Measurements from ENCODE around the gene HDAC10. TPM values are rescaled to one million over a fixed set of nuclear protein-coding genes. Genes with fewer than 3 reads are reported as not detected.

HDAC10 gene
- total RNA-seq, 1 donor from 2014 or later = 5.4 TPM

- Histone ChIP-seq H2AFZ (replicated peaks) (no peak overlapping the region), H3K9ac (no peak overlapping the region), H3K36me3 (no peaks in the 10 kb centered on the region), H3K4me3 (no peak overlapping the region), H3K4me2 (no peak overlapping the region), H4K20me1 (ENCODE audit: low read depth) (no peaks in the 10 kb centered on the region), H3K79me2 (ENCODE audit: low read depth) (peaks cover 9% of the 10 kb centered on the region), H3K9me3 (ENCODE audit: low read depth) (no peaks in the 10 kb centered on the region), H3F3A (ENCODE audit: low read depth) (no peaks in the 10 kb centered on the region), H3K27me3 (no peaks in the 10 kb centered on the region), H3K4me1 (no peaks in the 10 kb centered on the region), H3K27ac (no peak overlapping the region)
- no peak for TF ChIP-seq EZH2 (IDR thresholded peaks at IDR 0.05)
- no peak for TF ChIP-seq EZH2phosphoT487 (IDR thresholded peaks at IDR 0.05)
- TF ChIP-seq CTCF (IDR thresholded peaks at IDR 0.05) = no peak
- no peaks in the 10 kb centered on the region for H3K9me3 Mint-ChIP-seq
- no peak overlapping the region for H3K4me3 Mint-ChIP-seq
- no peak overlapping the region for H3K27ac Mint-ChIP-seq
- H3K27me3 Mint-ChIP-seq (ENCODE audit: insufficient read depth, low read depth) = peaks cover 6% of the 10 kb centered on the region
- no peak for DNase-seq (ENCODE audit: low spot score)
- H3K36me3 Mint-ChIP-seq = peaks cover 20% of the 10 kb centered on the region
- no peaks in the 10 kb centered on the region for H3K4me1 Mint-ChIP-seq
These were observed 32.7 kb downstream of the HDAC10 start for GRCh38 chr22:50218153-50218995.

- no peak overlapping the region for H3K4me3 ChIP-seq
- no peaks in the 10 kb centered on the region for H3K4me1 ChIP-seq
- no peak for DNase-seq (ENCODE audit: low spot score)
- no peak overlapping the region for H3K27ac ChIP-seq
- peaks cover 20% of the 10 kb centered on the region for H3K36me3 Mint-ChIP-seq
- H3K27ac Mint-ChIP-seq = no peak overlapping the region
- H2AFZ ChIP-seq (replicated peaks) = no peak overlapping the region
- no peaks in the 10 kb centered on the region for H3K27me3 ChIP-seq
- no peak for TF ChIP-seq EZH2 (IDR thresholded peaks at IDR 0.05)
- TF ChIP-seq CTCF (IDR thresholded peaks at IDR 0.05) = no peak
- no peak for TF ChIP-seq EZH2phosphoT487 (IDR thresholded peaks at IDR 0.05)
- H3F3A ChIP-seq (ENCODE audit: low read depth) = peaks cover 4% of the 10 kb centered on the region
- peaks cover 13% of the 10 kb centered on the region for H3K79me2 ChIP-seq (ENCODE audit: low read depth)
- peaks cover 2% of the 10 kb centered on the region for H3K27me3 Mint-ChIP-seq (ENCODE audit: insufficient read depth, low read depth)
- H3K36me3 ChIP-seq = no peaks in the 10 kb centered on the region
- no peak overlapping the region for H3K4me3 Mint-ChIP-seq
- no peaks in the 10 kb centered on the region for H3K9me3 ChIP-seq (ENCODE audit: low read depth)
- H3K4me2 ChIP-seq = no peak overlapping the region
- H3K4me1 Mint-ChIP-seq = no peaks in the 10 kb centered on the region
- no peaks in the 10 kb centered on the region for H4K20me1 ChIP-seq (ENCODE audit: low read depth)
- no peak overlapping the region for H3K9ac ChIP-seq
- no peaks in the 10 kb centered on the region for H3K9me3 Mint-ChIP-seq
These were observed 33.4 kb downstream of the HDAC10 start for GRCh38 chr22:50217543-50218152.

- H3K9ac ChIP-seq = no peak overlapping the region
- no peaks in the 10 kb centered on the region for H3K27me3 ChIP-seq
- no peak for DNase-seq (ENCODE audit: low spot score)
- no peaks in the 10 kb centered on the region for H3K36me3 ChIP-seq
- no peak overlapping the region for H3K27ac ChIP-seq
- no peak overlapping the region for H2AFZ ChIP-seq (replicated peaks)
- no peak for TF ChIP-seq CTCF (IDR thresholded peaks at IDR 0.05)
- TF ChIP-seq EZH2phosphoT487 (IDR thresholded peaks at IDR 0.05) = no peak
- TF ChIP-seq EZH2 (IDR thresholded peaks at IDR 0.05) = no peak
- H3K4me2 ChIP-seq = no peak overlapping the region
- H3K4me3 ChIP-seq = no peak overlapping the region
- Mint-ChIP-seq H3K9me3 (no peaks in the 10 kb centered on the region), H3K4me1 (no peaks in the 10 kb centered on the region), H3K4me3 (no peak overlapping the region), H3K36me3 (peaks cover 22% of the 10 kb centered on the region), H3K27ac (no peak overlapping the region), H3K27me3 (ENCODE audit: insufficient read depth, low read depth) (peaks cover 2% of the 10 kb centered on the region)
- peaks cover 13% of the 10 kb centered on the region for H3K79me2 ChIP-seq (ENCODE audit: low read depth)
- no peaks in the 10 kb centered on the region for H3K9me3 ChIP-seq (ENCODE audit: low read depth)
- no peaks in the 10 kb centered on the region for H3K4me1 ChIP-seq
- peaks cover 4% of the 10 kb centered on the region for H3F3A ChIP-seq (ENCODE audit: low read depth)
- no peaks in the 10 kb centered on the region for H4K20me1 ChIP-seq (ENCODE audit: low read depth)
These were observed 34.2 kb downstream of the HDAC10 start for GRCh38 chr22:50216684-50217520.

All from neural progenitor cell (in vitro differentiated cells).